ENCODE measurements around the gene DCHS2. TPM values are rescaled to one million over a fixed set of nuclear protein-coding genes. Genes with fewer than 3 reads are reported as not detected.

Gene DCHS2
- total RNA-seq, 1 donor = under 0.01 TPM

DNA sequence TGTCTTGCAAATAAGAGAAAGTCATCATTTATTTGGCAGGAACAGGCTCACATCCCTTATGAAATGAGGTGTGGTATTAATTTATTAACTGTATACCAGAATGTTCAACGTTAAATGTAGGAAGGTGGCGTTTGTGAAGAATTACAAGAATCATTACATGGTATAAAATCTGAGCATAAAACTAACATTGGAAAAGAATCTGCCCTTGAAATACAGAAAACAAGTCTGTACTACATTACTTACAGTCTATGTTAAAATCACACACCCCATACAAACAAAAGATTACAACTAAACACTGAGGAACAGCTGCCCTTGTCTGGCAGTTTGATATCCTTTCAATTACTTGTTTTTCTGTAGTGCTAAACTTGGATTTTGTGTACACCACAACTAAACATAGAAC lies 131.1 kb downstream of the DCHS2 start:
- no peak overlapping the region for H3K4me3 ChIP-seq (ENCODE audit: low read depth, low read length)
- TF ChIP-seq, protein P1, sequence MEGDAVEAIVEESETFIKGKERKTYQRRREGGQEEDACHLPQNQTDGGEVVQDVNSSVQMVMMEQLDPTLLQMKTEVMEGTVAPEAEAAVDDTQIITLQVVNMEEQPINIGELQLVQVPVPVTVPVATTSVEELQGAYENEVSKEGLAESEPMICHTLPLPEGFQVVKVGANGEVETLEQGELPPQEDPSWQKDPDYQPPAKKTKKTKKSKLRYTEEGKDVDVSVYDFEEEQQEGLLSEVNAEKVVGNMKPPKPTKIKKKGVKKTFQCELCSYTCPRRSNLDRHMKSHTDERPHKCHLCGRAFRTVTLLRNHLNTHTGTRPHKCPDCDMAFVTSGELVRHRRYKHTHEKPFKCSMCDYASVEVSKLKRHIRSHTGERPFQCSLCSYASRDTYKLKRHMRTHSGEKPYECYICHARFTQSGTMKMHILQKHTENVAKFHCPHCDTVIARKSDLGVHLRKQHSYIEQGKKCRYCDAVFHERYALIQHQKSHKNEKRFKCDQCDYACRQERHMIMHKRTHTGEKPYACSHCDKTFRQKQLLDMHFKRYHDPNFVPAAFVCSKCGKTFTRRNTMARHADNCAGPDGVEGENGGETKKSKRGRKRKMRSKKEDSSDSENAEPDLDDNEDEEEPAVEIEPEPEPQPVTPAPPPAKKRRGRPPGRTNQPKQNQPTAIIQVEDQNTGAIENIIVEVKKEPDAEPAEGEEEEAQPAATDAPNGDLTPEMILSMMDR (IDR thresholded peaks at IDR 0.05; ENCODE audit: insufficient read depth, low read depth, low read length) = no peak
- no peak for DNase-seq (ENCODE audit: low read depth)

DNA sequence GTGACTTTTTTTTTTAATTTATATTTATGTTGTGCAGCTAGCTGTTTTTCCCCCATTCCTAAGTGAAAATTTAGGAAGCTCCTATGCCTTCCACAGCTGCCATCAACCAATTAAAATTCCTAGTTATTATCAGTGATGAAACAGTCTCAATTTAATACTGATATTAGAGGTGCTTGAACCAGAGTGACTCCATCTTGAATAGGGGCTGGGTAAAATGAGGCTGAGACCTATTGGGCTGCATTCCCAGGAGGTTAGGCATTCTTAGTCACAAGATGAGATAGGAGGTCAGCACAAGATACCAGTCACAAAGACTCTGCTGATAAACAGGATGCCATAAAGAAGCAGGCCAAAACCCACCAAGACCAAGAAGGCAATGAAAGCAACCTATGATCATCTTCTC lies 136.7 kb downstream of the DCHS2 start:
- TF ChIP-seq, protein P1 (IDR thresholded peaks at IDR 0.05; ENCODE audit: insufficient read depth, low read depth, low read length) = no peak
- H3K4me3 ChIP-seq (ENCODE audit: low read depth, low read length) = no peak overlapping the region
- no peak for DNase-seq (ENCODE audit: low read depth)

DNA sequence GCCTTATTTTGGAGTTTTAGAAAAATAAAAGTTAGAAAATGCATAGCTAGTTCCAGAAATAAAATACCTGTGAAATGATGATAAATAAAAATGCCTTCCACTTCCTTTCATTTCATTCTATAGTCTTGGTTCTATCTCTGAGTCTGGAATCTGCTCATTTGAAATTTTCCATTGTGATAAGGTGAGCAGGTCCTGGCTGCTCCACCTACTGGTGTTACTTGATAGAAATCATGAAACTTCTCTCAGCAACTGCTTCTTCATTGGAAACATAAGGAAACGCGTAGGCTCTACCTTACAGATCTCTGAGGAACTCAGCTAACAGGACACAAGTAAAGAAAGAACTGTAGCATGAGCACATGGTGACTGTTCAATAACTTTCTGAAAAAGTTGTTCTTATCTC lies 141.8 kb downstream of the DCHS2 start:
- H3K4me3 ChIP-seq (ENCODE audit: low read depth, low read length) = no peak overlapping the region
- DNase-seq (ENCODE audit: low read depth) = peak; percentile 16
- TF ChIP-seq, protein P1 (IDR thresholded peaks at IDR 0.05; ENCODE audit: insufficient read depth, low read depth, low read length) = peak; percentile 52

DNA sequence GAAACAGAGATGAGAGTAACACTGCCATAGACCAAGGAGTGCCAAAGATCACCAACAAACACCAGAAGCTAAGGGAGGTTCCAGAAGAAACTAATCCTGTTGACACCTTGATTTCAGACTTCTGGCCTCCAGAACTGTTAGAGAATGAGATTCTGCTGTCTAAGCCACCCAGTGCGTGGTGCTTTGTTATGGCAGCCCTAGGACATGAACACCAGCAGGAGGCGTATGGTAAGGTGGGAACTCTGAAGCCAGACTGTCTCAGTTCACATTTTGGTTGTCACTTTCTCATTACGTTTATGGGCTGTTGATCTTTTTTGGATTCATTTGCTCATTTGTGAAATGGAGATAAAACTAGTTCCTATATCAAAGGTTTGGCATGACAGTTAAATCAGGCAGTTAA lies 142.9 kb downstream of the DCHS2 start:
- H3K4me3 ChIP-seq (ENCODE audit: low read depth, low read length) = no peak overlapping the region
- no peak for DNase-seq (ENCODE audit: low read depth)
- TF ChIP-seq, protein P1 (IDR thresholded peaks at IDR 0.05; ENCODE audit: insufficient read depth, low read depth, low read length) = no peak

DNA sequence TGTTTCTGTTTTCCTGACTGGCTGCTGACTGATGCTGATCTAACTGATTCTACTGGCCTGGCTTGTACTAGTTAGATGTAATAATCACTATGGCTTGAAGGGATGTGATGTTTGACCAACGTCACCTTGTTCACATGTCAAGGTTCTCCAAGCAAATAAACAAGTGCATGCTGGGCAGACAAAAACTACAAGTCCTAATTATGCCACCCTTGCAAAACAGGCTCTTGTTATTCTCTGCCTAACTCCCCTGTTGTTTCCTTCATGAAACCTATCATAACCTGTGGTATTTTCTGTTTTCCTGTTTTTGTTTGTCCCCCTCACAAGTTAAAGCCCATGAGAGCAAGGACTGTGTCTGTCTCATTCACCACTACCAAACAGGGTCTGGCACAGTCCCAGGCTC lies 146.2 kb downstream of the DCHS2 start:
- H3K4me3 ChIP-seq (ENCODE audit: low read depth, low read length) = no peak overlapping the region
- DNase-seq (ENCODE audit: low read depth) = no peak
- TF ChIP-seq, protein P1 (IDR thresholded peaks at IDR 0.05; ENCODE audit: insufficient read depth, low read depth, low read length) = no peak

DNA sequence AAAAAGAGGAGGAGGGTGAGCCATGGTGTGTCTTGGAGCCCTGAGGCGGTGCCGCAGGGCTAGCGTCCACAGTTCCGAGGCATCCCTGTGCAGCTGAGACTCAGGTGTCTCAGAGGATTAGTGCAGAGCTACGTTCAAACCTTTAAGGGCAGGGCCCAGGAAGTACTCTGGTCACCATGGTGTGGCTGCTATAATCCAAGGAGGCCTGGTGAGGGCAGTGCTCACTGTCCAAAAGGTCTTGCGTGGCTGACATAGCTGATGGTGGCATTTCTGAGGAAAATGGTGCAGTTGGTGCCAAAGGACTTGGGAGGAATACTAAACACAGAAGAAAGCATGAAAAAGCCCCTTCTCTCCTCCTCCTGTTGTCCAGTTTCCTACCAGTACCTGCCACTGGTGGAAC lies 146.9 kb downstream of the DCHS2 start:
- TF ChIP-seq, protein P1 (IDR thresholded peaks at IDR 0.05; ENCODE audit: insufficient read depth, low read depth, low read length) = no peak
- H3K4me3 ChIP-seq (ENCODE audit: low read depth, low read length) = no peak overlapping the region
- DNase-seq (ENCODE audit: low read depth) = no peak

DNA sequence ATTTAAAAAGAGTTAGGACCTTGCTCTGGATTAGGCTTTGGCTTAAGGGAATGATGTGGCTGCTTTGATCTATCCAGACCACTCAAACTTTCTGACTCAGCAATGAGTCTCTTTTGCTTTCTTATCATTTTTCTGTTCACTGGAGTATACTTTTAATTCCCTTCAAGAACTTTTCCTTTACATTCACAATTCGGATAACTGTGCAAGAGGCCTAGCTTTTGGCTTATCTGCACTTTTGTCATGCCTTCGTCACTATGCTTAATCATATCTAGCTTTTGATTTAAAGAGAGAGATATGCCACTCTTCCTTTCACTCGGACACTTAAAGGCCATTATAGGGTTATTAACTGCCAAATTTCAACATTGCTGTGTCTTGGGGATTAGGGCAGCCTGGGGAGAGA lies 147.9 kb downstream of the DCHS2 start:
- no peak for DNase-seq (ENCODE audit: low read depth)
- TF ChIP-seq, protein P1 (IDR thresholded peaks at IDR 0.05; ENCODE audit: insufficient read depth, low read depth, low read length) = no peak
- H3K4me3 ChIP-seq (ENCODE audit: low read depth, low read length) = no peak overlapping the region

Data from fibroblast of villous mesenchyme (primary cell).